Endothelial cell of umbilical vein (primary cell): Measurements from ENCODE around the gene PLA2G15. TPM values are rescaled to one million over a fixed set of nuclear protein-coding genes. Genes with fewer than 3 reads are reported as not detected.

ENCODE experiments used
- BruUV-seq: library from RNA; stranded (reverse); fragments of 400-500 nt; replicated peaks from 2 replicates; lab custom pipeline; 2021; lab: Mats Ljungman, UMichigan
- CTCF ChIA-PET: fragments of 300-600, 350-600 bp; sonication (Branson Sonifier 250); formaldehyde crosslinking; loops from one replicate; lab custom pipeline; 2021; ENCODE audit warnings: antibody characterized with exemption, inconsistent platforms; lab: Charles Lee
- POLR2A ChIA-PET: fragments of 300-600, 350-600 bp; sonication (Branson Sonifier 250); formaldehyde crosslinking; loops from one replicate; lab custom pipeline; 2021; ENCODE audit warnings: antibody characterized with exemption, inconsistent platforms; lab: Charles Lee
- DNase-seq: peaks from one replicate; pipeline ENCODE4 v3.0.0-alpha.2; 2011; ENCODE audit warnings: low read depth, low spot score
- FAIRE-seq: peaks from 2 replicates; lab custom pipeline; 2011; peaks lifted over from hg19 to GRCh38; lab: Jason Lieb, UNC
- H2AFZ ChIP-seq: 2 replicates; pipeline ENCODE4 v1.6.0; 2012; ENCODE audit warnings: low read depth, low read length, control low read depth, inconsistent platforms
- H3K27ac ChIP-seq: 2 replicates; pipeline ENCODE4 v1.5.1; 2011; ENCODE audit warnings: low read depth, mild to moderate bottlenecking, control low read depth, low read length, moderate library complexity; ENCODE audit not compliant: insufficient read depth
- H3K27me3 ChIP-seq, 2 experiments: 2 replicates each; pipeline versions ENCODE4 v1.6.0 to v1.6.1; 2011; ENCODE audit warnings: low read length in 2 of 2, mixed read lengths in 1 of 2; ENCODE audit not compliant: control insufficient read depth in 2 of 2, insufficient read depth in 2 of 2
- H3K36me3 ChIP-seq, 2 experiments: 2 replicates in 1 of 2; 3 replicates in 1 of 2; pipeline ENCODE4 v1.5.1; 2011; ENCODE audit warnings: low read length in 2 of 2, mild to moderate bottlenecking in 1 of 2, moderate library complexity in 1 of 2; ENCODE audit not compliant: control insufficient read depth in 2 of 2, insufficient read depth in 2 of 2; ENCODE audit errors: extremely low read depth in 1 of 2
- H3K4me1 ChIP-seq: 3 replicates; pipeline ENCODE4 v1.5.1; 2011; ENCODE audit warnings: mild to moderate bottlenecking, low read length; ENCODE audit not compliant: control insufficient read depth, insufficient read depth; ENCODE audit errors: extremely low read depth
- H3K4me2 ChIP-seq: 2 replicates; pipeline ENCODE4 v1.6.1; 2011; ENCODE audit warnings: low read length, control low read depth, mixed read lengths; ENCODE audit not compliant: insufficient read depth
- H3K4me3 ChIP-seq, 3 experiments: fragments of 200-600 bp in 1 of 3; sonication (generic), shearing (Covaris generic) in 1 of 3; replicated peaks in 1 of 3; 2 replicates each; pipeline ENCODE4 v1.5.1; 2011 to 2016; ENCODE audit warnings: control low read depth in 3 of 3, low read length in 3 of 3, mild to moderate bottlenecking in 2 of 3, inconsistent platforms in 1 of 3, low read depth in 1 of 3, moderate library complexity in 1 of 3; ENCODE audit not compliant: insufficient read depth in 1 of 3
- H3K79me2 ChIP-seq: 2 replicates; pipeline ENCODE4 v1.6.0; 2012; ENCODE audit warnings: low read length, inconsistent platforms; ENCODE audit not compliant: control insufficient read depth, insufficient read depth
- H3K9ac ChIP-seq: replicated peaks from 2 replicates; pipeline ENCODE3; 2011; ENCODE audit warnings: low read length, control low read depth; ENCODE audit not compliant: insufficient read depth; ENCODE audit errors: extremely low read depth
- H3K9me1 ChIP-seq: replicated peaks from 3 replicates; pipeline ENCODE4 v1.6.0; 2011; ENCODE audit warnings: mild to moderate bottlenecking, low read length; ENCODE audit not compliant: control insufficient read depth, insufficient read depth; ENCODE audit errors: extremely low read depth
- H3K9me3 ChIP-seq: replicated peaks from 2 replicates; pipeline ENCODE4 v1.5.1; 2012; ENCODE audit warnings: low read length, inconsistent platforms; ENCODE audit not compliant: control insufficient read depth, insufficient read depth
- H4K20me1 ChIP-seq: replicated peaks from 2 replicates; pipeline ENCODE3; 2011; ENCODE audit warnings: mild to moderate bottlenecking, low read length; ENCODE audit not compliant: control insufficient read depth, insufficient read depth; ENCODE audit errors: extremely low read depth
- FOS ChIP-seq: IDR thresholded peaks from 2 replicates; pipeline ENCODE4 v1.6.1; 2011; ENCODE audit warnings: mild to moderate bottlenecking, low read length, moderate library complexity, borderline replicate concordance; ENCODE audit not compliant: insufficient read depth
- GATA2 ChIP-seq: IDR thresholded peaks from 2 replicates; pipeline ENCODE4 v1.7.0; 2011; ENCODE audit warnings: low read depth, mild to moderate bottlenecking, moderate library complexity, mixed read lengths, low read length; ENCODE audit not compliant: insufficient read length, insufficient read depth
- POLR2AphosphoS5 ChIP-seq: IDR thresholded peaks from 2 replicates; pipeline ENCODE4 v1.6.1; 2012; ENCODE audit warnings: low read depth, mild to moderate bottlenecking, control low read depth, low read length, moderate library complexity; ENCODE audit not compliant: insufficient read depth
- dilution Hi-C: fragments of 300-500 bp; cut with MboI; formaldehyde crosslinking; loops from one replicate; pipeline ENCODE4 v1.15.0; 2019; ENCODE audit warnings: low sequenced_read_pairs; ENCODE audit not compliant: extremely low pct_ligation_motif_present
- intact Hi-C: fragments of 100-400 bp; cut with micrococcal nuclease; formaldehyde crosslinking; loops from one replicate; pipeline ENCODE4 v1.10.0; 2022
- polyA plus RNA-seq, 4 experiments: library from polyadenylated mRNA; depleted of rRNA in 3 of 4; stranded (reverse) in 3 of 4; unstranded in 1 of 4; fragments of >200 nt; gene quantifications; 2 replicates each; pipeline versions ENCODE4 v1.2.1 to v1.2.3, GENCODE V29; 2011 to 2012; ENCODE audit warnings: missing spikeins in 1 of 4
- total RNA-seq: library from RNA; stranded (reverse); gene quantifications from 2 replicates; pipeline ENCODE4 v1.2.3, GENCODE V29; 2021
- TF ChIP-seq, protein P1 (sequence below), 2 donors: IDR thresholded peaks; 1 replicate in 1 of 2; 2 replicates in 1 of 2; pipeline ENCODE4 v1.5.1; 2011; ENCODE audit warnings: low read length in 2 of 2, mild to moderate bottlenecking in 2 of 2, moderate library complexity in 2 of 2, control low read depth in 1 of 2, inconsistent platforms in 1 of 2, low read depth in 1 of 2; ENCODE audit not compliant: insufficient read depth in 1 of 2; ENCODE audit errors: extremely low read depth in 1 of 2
- TF ChIP-seq, protein P2 (sequence below): IDR thresholded peaks from 2 replicates; pipeline ENCODE4 v1.6.1; 2011; ENCODE audit not compliant: insufficient read depth, insufficient read length

Gene PLA2G15
- total and polyA plus RNA-seq, 2 donors (not counting 3 experiments of a cell fraction or from before 2014, with no cell fraction given): 24.3 to 41.8 TPM

DNA sequence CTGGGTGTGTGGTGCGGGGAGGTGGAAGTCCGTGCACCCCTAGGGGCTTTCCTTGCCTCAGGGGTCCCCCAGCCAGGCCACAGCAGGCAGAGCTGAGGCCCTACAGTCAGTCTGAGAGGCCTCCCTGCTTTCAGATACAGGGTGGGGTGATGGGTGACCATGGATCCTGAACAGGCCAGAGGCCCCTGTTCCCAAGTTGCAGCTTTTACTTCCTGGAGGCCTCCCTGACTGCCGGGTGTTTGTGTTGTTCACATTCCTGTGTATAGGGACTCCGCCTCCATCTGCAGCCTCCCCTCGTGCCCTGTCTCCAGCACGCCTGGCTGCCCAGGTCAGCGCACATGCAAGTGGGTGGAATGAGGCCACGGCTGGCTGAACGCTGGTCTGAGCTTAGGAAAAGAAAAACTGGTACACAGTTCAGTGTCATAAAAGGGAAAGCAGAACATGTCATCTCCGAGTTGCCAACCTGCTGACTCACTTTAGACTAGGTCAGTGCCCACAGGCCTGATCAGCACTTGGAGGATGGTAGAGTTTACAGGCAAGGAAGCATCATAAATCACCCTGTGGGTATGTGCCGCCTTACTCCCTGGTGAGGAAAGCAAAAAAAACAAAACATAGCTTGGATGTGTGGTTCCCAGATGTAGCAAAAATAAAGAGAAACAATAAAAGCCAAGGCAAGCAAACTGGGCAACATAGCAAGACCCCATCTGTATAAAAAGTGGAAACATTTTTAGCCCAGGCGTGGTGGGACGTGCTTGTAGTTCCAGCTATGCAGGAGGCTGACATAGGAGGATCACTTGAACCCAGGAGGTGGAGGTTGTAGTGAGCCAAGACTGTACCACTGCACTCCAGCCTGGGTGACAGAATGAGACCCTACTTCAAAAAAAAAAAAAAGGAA lies 13.0 kb downstream of the PLA2G15 start:
- Histone ChIP-seq H3K4me2 (no peak overlapping the region), H3K27me3 (no peaks in the 10 kb centered on the region), H3K27ac (peak overlapping the region; percentile 27), H3K4me3 (no peak overlapping the region), H3K4me1 (peaks cover 8% of the 10 kb centered on the region), H3K9ac (no peak overlapping the region), H3K9me3 (no peaks in the 10 kb centered on the region), H4K20me1 (no peaks in the 10 kb centered on the region), H3K79me2 (no peaks in the 10 kb centered on the region), H3K9me1 (no peaks in the 10 kb centered on the region), H3K36me3 (peaks cover 0 to 26% of the 10 kb centered on the region in 2 experiments), H2AFZ (peak overlapping the region; percentile 5)
- BruUV-seq: no TSS peak
- POLR2A ChIA-PET: interaction anchor here (0.9 kb wide), 1 partner anchor 32 kb away, joined by 3 read pairs; no protein-coding TSS in a partner anchor
- FAIRE-seq (peak; percentile 75), DNase-seq (peak; percentile 63)
- CTCF ChIA-PET: interaction anchor here (0.8 to 2.4 kb wide), 8 partner anchors 9 to 252 kb away, joined by 3 to 17 read pairs (median 4); partner anchors contain the start of gene PLA2G15
- intact Hi-C loops: no loop called here
- TF ChIP-seq POLR2AphosphoS5 (no peak), GATA2 (no peak), FOS (no peak)
- TF ChIP-seq, protein P1, sequence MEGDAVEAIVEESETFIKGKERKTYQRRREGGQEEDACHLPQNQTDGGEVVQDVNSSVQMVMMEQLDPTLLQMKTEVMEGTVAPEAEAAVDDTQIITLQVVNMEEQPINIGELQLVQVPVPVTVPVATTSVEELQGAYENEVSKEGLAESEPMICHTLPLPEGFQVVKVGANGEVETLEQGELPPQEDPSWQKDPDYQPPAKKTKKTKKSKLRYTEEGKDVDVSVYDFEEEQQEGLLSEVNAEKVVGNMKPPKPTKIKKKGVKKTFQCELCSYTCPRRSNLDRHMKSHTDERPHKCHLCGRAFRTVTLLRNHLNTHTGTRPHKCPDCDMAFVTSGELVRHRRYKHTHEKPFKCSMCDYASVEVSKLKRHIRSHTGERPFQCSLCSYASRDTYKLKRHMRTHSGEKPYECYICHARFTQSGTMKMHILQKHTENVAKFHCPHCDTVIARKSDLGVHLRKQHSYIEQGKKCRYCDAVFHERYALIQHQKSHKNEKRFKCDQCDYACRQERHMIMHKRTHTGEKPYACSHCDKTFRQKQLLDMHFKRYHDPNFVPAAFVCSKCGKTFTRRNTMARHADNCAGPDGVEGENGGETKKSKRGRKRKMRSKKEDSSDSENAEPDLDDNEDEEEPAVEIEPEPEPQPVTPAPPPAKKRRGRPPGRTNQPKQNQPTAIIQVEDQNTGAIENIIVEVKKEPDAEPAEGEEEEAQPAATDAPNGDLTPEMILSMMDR (IDR thresholded peaks at IDR 0.05; ENCODE audit: extremely low read depth in 1 of 2, insufficient read depth in 1 of 2, low read depth in 1 of 2, low read length in 2 of 2): no peak
- TF ChIP-seq, protein P2, sequence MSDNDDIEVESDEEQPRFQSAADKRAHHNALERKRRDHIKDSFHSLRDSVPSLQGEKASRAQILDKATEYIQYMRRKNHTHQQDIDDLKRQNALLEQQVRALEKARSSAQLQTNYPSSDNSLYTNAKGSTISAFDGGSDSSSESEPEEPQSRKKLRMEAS: peak; percentile 24
- dilution Hi-C loops: no loop called here
